ENCODE results near the gene ATG13. TPM values are rescaled to one million over a fixed set of nuclear protein-coding genes. Genes with fewer than 3 reads are reported as not detected.

ATG13 gene
- polyA plus RNA-seq, 1 donor from 2014 or later = 21.1 TPM

DNA sequence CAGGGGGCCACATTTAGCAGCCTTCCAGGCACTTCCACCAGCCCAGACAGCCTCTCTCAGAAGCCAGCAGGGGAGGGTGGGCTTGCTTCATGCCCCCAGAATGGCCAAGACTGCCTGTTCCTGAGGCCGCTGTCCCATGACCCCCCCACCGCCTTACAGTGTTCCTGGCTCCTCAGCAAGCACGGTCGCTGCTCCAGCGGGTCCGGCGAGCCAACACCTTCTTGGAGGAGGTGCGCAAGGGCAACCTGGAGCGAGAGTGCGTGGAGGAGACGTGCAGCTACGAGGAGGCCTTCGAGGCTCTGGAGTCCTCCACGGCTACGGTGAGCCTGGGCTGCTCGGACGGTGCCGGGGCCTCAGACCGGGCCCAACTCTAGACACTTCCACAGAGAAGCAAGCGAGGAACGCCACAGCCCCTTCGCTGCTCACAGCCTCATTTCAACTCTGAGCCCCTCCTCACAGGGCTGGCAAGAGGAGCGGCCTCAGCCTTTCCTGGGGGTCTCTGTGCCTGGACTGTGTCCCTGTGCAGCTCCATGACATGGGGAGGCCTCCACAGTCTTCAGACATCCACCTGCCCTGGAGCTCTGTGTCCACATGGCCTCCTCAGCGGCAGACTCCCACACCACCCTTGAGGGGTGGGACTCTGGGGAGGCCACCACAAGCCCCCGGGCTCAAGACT is 102.3 kb downstream of the ATG13 start:
- no peaks in the 10 kb centered on the region for H4K20me1 ChIP-seq (ENCODE audit: insufficient read depth)
- H3K27me3 ChIP-seq (ENCODE audit: insufficient read depth, low read depth, low read length) = no peaks in the 10 kb centered on the region
- H3K9me3 ChIP-seq (ENCODE audit: low read length) = no peaks in the 10 kb centered on the region
- H3K9ac ChIP-seq (ENCODE audit: low read length) = no peak overlapping the region
- no peaks in the 10 kb centered on the region for H3K36me3 ChIP-seq (ENCODE audit: insufficient read depth, low read length)
- H3K27ac ChIP-seq (ENCODE audit: low read length) = no peak overlapping the region
- H2AFZ ChIP-seq (ENCODE audit: low read depth, low read length) = no peak overlapping the region
- H3F3A ChIP-seq (ENCODE audit: insufficient read depth, low read length, poor library complexity, severe bottlenecking) = no peaks in the 10 kb centered on the region
- TF ChIP-seq POLR2AphosphoS5 (IDR thresholded peaks at IDR 0.05) = no peak
- TF ChIP-seq, protein P1, sequence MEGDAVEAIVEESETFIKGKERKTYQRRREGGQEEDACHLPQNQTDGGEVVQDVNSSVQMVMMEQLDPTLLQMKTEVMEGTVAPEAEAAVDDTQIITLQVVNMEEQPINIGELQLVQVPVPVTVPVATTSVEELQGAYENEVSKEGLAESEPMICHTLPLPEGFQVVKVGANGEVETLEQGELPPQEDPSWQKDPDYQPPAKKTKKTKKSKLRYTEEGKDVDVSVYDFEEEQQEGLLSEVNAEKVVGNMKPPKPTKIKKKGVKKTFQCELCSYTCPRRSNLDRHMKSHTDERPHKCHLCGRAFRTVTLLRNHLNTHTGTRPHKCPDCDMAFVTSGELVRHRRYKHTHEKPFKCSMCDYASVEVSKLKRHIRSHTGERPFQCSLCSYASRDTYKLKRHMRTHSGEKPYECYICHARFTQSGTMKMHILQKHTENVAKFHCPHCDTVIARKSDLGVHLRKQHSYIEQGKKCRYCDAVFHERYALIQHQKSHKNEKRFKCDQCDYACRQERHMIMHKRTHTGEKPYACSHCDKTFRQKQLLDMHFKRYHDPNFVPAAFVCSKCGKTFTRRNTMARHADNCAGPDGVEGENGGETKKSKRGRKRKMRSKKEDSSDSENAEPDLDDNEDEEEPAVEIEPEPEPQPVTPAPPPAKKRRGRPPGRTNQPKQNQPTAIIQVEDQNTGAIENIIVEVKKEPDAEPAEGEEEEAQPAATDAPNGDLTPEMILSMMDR (IDR thresholded peaks at IDR 0.05; ENCODE audit: poor library complexity, severe bottlenecking) = no peak
- no peak for TF ChIP-seq SMC3 (conservative IDR thresholded peaks at IDR 0.05; ENCODE audit: poor library complexity)
- TF ChIP-seq MXI1 (conservative IDR thresholded peaks at IDR 0.05; ENCODE audit: poor library complexity, severe bottlenecking) = no peak
- no peak for TF ChIP-seq TAF1 (IDR thresholded peaks at IDR 0.05; ENCODE audit: low read depth)
- TF ChIP-seq RAD21 (conservative IDR thresholded peaks at IDR 0.05) = no peak
- no peak for TF ChIP-seq EP300 (conservative IDR thresholded peaks at IDR 0.05; ENCODE audit: poor library complexity, severe bottlenecking)
- no peak for TF ChIP-seq EZH2 (IDR thresholded peaks at IDR 0.05; ENCODE audit: borderline replicate concordance, insufficient read depth, low read length, poor library complexity, severe bottlenecking)
- no peak overlapping the region for H3K4me2 ChIP-seq (ENCODE audit: low read length)
- no peak overlapping the region for H3K4me3 ChIP-seq (ENCODE audit: low read length)
- H3K79me2 ChIP-seq (replicated peaks; ENCODE audit: insufficient read depth, low read length) = no peaks in the 10 kb centered on the region
- no peaks in the 10 kb centered on the region for H3K9me2 ChIP-seq (ENCODE audit: insufficient read depth, low read length)

GRCh38 chr11:46721286-46721685 is 103.9 kb downstream of the ATG13 start:
- TF ChIP-seq RAD21 (conservative IDR thresholded peaks at IDR 0.05) = no peak
- TF ChIP-seq, protein P1 (IDR thresholded peaks at IDR 0.05; ENCODE audit: poor library complexity, severe bottlenecking) = no peak
- TF ChIP-seq MXI1 (conservative IDR thresholded peaks at IDR 0.05; ENCODE audit: poor library complexity, severe bottlenecking) = no peak
- TF ChIP-seq POLR2AphosphoS5 (IDR thresholded peaks at IDR 0.05) = no peak
- TF ChIP-seq, protein P2, sequence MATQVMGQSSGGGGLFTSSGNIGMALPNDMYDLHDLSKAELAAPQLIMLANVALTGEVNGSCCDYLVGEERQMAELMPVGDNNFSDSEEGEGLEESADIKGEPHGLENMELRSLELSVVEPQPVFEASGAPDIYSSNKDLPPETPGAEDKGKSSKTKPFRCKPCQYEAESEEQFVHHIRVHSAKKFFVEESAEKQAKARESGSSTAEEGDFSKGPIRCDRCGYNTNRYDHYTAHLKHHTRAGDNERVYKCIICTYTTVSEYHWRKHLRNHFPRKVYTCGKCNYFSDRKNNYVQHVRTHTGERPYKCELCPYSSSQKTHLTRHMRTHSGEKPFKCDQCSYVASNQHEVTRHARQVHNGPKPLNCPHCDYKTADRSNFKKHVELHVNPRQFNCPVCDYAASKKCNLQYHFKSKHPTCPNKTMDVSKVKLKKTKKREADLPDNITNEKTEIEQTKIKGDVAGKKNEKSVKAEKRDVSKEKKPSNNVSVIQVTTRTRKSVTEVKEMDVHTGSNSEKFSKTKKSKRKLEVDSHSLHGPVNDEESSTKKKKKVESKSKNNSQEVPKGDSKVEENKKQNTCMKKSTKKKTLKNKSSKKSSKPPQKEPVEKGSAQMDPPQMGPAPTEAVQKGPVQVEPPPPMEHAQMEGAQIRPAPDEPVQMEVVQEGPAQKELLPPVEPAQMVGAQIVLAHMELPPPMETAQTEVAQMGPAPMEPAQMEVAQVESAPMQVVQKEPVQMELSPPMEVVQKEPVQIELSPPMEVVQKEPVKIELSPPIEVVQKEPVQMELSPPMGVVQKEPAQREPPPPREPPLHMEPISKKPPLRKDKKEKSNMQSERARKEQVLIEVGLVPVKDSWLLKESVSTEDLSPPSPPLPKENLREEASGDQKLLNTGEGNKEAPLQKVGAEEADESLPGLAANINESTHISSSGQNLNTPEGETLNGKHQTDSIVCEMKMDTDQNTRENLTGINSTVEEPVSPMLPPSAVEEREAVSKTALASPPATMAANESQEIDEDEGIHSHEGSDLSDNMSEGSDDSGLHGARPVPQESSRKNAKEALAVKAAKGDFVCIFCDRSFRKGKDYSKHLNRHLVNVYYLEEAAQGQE (IDR thresholded peaks at IDR 0.05; ENCODE audit: borderline replicate concordance) = no peak
- no peak for TF ChIP-seq EP300 (conservative IDR thresholded peaks at IDR 0.05; ENCODE audit: poor library complexity, severe bottlenecking)
- TF ChIP-seq EZH2 (IDR thresholded peaks at IDR 0.05; ENCODE audit: borderline replicate concordance, insufficient read depth, low read length, poor library complexity, severe bottlenecking) = no peak
- no peak for TF ChIP-seq SMC3 (conservative IDR thresholded peaks at IDR 0.05; ENCODE audit: poor library complexity)
- no peak for TF ChIP-seq TAF1 (IDR thresholded peaks at IDR 0.05; ENCODE audit: low read depth)
- no peaks in the 10 kb centered on the region for H3K36me3 ChIP-seq (ENCODE audit: insufficient read depth, low read length)
- H3K79me2 ChIP-seq (replicated peaks; ENCODE audit: insufficient read depth, low read length) = no peaks in the 10 kb centered on the region
- H3F3A ChIP-seq (ENCODE audit: insufficient read depth, low read length, poor library complexity, severe bottlenecking) = no peaks in the 10 kb centered on the region
- H3K27me3 ChIP-seq (ENCODE audit: insufficient read depth, low read depth, low read length) = no peaks in the 10 kb centered on the region
- no peaks in the 10 kb centered on the region for H4K20me1 ChIP-seq (ENCODE audit: insufficient read depth)
- no peak overlapping the region for H3K27ac ChIP-seq (ENCODE audit: low read length)
- no peak overlapping the region for H3K9ac ChIP-seq (ENCODE audit: low read length)
- H3K9me3 ChIP-seq (ENCODE audit: low read length) = no peaks in the 10 kb centered on the region
- H3K4me2 ChIP-seq (ENCODE audit: low read length) = no peak overlapping the region
- no peak overlapping the region for H3K4me3 ChIP-seq (ENCODE audit: low read length)
- no peak overlapping the region for H2AFZ ChIP-seq (ENCODE audit: low read depth, low read length)
- H3K9me2 ChIP-seq (ENCODE audit: insufficient read depth, low read length) = no peaks in the 10 kb centered on the region
